Activated CD4-positive, alpha-beta T cell treated with anti-CD3 and anti-CD28 coated beads, Interleukin-10, Interleukin-2, amounts not matched to agents 100 ng/mL and 50 ng/mL, durations not matched to agents 16 hours and 8 hours (primary cell): Measurements from ENCODE around the gene INMT.

ENCODE experiments used
- DNase-seq: peaks from one replicate; pipeline ENCODE4 v3.0.0-alpha.2; 2020

INMT gene

GRCh38 chr7:30790356-30790755 lies 38.4 kb downstream of the INMT start:
- DNase-seq, result no peak

DNA sequence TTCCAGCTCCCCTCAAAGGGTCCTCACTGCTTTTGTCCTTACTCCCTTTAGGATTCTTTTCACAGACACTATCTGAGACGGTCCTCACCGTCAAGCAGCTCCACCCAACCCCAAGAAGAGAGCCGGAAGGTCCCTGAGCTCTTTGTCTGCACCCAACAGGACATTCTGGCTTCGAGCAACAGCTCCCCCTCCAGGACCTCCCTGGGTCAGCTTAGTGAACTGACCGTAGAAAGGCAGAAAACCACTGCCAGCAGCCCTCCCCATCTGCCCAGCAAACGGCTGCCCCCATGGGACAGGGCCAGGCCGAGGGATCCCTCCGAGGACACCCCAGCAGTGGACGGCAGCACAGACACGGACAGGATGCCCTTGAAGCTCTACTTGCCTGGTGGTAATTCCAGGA lies 39.2 kb downstream of the INMT start:
- DNase-seq, result no peak

GRCh38 chr7:30795161-30795948 lies 43.4 kb downstream of the INMT start:
- DNase-seq, result no peak

GRCh38 chr7:30796105-30796869 lies 44.4 kb downstream of the INMT start:
- DNase-seq, result no peak

GRCh38 chr7:30797176-30798040 lies 45.5 kb downstream of the INMT start:
- DNase-seq, result no peak

DNA sequence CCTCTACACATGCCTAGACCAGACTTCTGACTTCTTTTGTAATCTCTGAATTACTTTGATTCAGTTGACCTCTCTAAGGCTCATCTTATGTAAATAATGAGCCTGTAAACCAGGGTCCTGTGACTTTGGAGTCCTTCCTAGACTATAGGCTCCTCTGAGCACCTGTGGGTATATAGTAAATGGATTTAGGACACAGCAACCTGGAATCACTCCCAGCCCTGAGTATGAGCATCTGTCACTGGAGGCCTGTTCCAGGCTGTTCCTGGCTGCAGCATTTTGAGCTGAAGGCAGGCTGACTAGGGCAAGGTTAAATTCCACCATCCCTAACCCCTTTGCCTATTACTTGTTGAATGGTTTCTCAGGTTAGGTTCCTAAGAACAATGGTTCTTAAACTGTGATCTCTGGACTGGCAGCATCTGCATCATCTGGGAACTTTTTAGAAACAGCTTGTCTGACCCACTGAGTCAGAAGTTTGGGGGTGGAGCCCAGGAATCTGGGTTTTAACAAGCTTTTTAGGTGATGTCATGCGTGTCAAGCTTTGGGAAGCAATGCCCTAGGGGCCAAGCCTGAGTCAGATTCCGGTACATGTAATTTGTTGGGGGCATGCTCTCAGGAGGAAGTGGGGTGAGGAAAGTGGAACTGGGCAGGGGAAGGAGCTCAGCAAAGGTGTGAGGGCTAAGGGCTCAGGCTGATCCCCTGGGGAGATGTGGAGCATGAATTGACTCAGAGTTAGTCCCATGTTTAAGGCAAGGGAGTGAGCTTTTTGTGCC lies 47.5 kb downstream of the INMT start:
- DNase-seq, result no peak

GRCh38 chr7:30799976-30800661 lies 48.2 kb downstream of the INMT start:
- no peak for DNase-seq

- peak; percentile 51 for DNase-seq
These were observed 48.9 kb downstream of the INMT start for GRCh38 chr7:30800785-30801252.

GRCh38 chr7:30802812-30803211 lies 50.9 kb downstream of the INMT start:
- DNase-seq, result no peak

- DNase-seq, result no peak
These were observed 52.2 kb downstream of the INMT start for GRCh38 chr7:30804078-30804661.

- no peak for DNase-seq
These were observed 53.3 kb downstream of the INMT start for GRCh38 chr7:30805081-30805691.

- no peak for DNase-seq
These were observed 54.0 kb downstream of the INMT start for GRCh38 chr7:30805931-30806330.
